GM19023 (cell line): ENCODE measurements around the gene PRXL2A.
"Not testable (repeated sequence)": the region's sequence is repeated elsewhere in the genome, so short reads cannot be mapped to it uniquely, and the experiment has no call there.

Experiments
- ATAC-seq: cut with Tn5 transposase; IDR thresholded peaks from one replicate; pipeline ENCODE4 v1.9.1; 2021; ENCODE audit warnings: mild to moderate bottlenecking, moderate library complexity; ENCODE audit not compliant: unreplicated experiment

The PRXL2A gene

GRCh38 chr10:80473692-80474596 is 65.6 kb downstream of the PRXL2A start:
- no peak for ATAC-seq

DNA sequence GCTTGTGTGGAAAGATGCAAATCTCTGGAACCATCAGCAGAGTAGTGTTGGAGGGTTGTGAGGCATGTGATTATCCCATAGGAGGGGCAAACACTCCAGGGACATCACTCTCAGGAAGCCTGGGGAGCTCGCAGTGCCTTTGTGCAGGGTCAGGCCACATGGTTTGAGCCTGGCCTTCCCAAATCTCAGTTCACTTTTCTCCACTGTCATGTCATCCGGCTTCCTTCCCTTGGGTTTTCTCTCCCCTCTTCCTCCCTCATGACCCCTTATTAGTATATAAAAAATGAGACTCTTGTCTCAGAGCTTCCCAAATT is 66.2 kb downstream of the PRXL2A start:
- ATAC-seq, result no peak

GRCh38 chr10:80474941-80475340 is 66.6 kb downstream of the PRXL2A start:
- ATAC-seq, result no peak

DNA sequence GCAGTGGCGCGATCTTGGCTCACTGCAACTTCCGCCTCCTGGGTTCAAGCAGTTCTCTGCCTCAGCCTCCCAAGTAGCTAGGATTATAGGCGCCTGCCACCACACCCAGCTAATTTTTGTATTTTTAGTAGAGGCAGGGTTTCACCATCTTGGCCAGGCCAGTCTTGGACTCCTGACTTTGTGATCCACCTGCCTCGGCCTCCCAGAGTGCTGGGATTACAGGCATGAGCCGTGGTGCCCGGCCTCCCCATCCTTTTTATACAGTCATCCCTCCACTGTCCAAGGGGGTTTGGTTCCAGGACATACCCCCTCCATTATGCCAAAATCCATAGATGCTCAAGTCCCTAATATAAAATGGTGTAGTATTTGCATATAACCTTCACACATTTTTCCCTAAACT is 67.3 kb downstream of the PRXL2A start:
- not testable (repeated sequence) for ATAC-seq

- ATAC-seq, result no peak
These were observed 68.3 kb downstream of the PRXL2A start for GRCh38 chr10:80476685-80477084.

DNA sequence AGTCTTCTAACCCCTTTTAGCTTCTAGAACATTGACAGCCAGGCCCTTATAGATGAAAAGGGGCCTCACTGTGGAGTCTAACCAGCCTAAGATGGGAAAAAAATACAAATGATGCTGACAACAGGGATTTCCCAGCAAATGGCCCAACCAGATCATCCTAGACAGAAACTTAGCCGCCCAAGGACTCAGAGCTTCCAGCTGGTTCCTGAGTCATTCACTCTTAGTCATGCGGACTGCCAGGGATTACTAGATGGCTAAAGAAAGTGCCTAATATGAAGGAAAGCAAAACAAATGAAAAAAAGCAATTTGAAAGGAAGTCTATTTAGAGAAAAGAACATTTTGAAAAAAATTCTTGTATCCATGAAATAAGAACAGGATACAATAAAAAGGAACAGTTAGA is 69.5 kb downstream of the PRXL2A start:
- no peak for ATAC-seq

- not testable (repeated sequence) for ATAC-seq
These were observed 72.0 kb downstream of the PRXL2A start for GRCh38 chr10:80480373-80480772.

GRCh38 chr10:80480852-80481251 is 72.5 kb downstream of the PRXL2A start:
- no peak for ATAC-seq

GRCh38 chr10:80484243-80484642 is 75.9 kb downstream of the PRXL2A start:
- ATAC-seq, result no peak

DNA sequence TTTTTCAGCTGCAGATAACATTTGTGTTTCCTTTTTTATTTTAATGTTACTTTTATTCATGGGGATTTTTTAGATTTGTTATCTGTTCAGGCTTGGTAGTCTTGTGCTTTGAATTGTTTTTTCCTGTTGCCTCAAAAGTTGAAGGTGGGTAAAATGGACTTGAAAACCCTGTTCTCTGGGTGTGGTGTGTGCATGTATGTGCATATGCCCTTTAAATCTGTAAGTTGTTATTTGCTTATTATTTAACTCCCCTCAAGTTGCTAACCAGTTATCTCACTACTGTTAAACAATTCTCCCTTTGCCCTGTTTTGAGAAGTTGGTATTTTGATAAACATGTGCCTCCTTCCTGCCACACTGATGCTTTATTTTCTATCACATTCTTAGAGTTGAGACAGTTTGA is 76.3 kb downstream of the PRXL2A start:
- no peak for ATAC-seq

DNA sequence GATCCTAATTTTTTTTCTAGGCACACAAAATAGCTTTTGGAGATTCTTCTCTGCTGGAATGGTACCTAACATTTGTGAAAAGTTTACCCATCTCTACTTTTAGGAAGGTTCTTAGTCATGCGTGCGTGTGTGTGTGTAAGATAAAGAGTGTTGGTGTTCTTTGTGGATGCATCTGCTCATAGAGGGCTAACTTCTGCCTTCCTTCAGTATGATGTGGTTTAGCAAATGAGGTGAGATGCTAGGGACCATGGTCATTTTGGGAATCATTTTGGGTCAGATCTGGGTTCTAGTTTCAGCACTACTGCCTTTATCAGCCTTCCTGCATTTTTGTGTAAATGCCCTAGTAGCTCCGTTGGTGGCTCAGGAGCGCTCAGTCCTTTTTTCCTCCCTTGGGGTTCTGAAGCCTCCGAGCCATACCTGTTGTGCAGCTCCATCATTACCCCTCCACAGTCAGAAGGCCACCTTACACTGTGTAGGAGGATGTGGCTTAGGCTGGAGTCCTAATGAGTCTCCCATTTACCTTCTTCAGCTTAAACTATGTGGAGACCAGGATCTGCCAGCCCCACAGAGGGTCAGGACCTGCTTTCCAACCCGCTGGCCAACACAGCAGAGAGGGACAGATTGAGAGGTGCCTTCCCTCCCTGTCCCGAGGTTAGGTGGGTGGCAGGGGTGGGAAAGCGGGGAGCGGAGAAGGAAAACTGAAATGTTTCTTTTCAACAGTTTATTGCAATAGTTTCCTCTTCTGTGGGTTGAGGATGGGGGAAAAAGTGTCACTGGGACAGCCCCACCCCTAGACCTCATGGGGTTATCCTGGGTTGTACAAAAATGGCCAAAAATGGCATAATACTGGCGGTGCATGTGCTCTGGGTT is 77.0 kb downstream of the PRXL2A start:
- no peak for ATAC-seq

DNA sequence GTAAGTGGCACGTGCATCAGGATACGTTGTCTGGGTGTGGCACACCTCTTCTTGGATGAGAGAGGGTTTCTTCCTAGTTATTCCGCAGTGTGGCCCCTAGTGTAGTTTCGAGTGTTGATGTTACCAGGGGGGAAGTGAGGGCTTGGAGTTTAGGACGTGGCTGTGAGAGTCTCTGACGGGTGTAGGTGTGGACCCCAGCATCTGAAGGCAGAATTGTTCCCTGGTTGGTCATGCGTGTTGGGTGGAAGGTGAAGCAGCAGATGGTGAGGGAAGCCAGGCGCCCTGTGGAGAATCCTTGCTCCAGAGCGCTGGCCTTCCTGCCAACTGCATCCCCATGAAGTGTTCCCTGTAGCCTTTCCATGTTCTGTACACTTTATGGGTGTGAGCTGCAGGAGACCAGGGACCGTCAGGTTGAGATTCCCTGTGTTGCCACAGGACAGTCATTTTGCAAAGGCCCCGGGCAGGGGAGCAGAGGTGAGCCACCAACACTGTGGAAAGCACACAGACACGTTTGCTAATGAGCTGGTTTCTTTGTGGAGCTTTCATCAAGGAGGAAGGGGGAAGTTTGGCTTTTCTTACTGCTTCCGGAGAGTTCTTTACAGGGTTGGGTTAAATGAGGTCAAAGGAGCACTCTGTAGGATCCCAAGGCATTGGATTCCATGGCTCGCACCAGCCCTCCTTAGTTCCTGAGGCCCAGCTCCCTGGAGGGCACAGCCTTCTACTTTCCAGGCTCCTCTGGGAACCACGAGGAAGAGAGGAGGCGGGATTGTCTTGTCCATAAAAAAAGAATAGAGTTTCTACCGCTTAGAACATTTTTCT is 77.8 kb downstream of the PRXL2A start:
- no peak for ATAC-seq
